HEK293T (cell line): Measurements from ENCODE around the gene ZSCAN22.

Experiments used
- ELF4 ChIP-seq: fragments of 450-650 bp; IDR thresholded peaks from 2 replicates; pipeline ENCODE4 v1.6.1; 2017; ENCODE audit warnings: antibody characterized with exemption
- FOXA1 ChIP-seq: fragments of 450-650 bp; IDR thresholded peaks from 2 replicates; pipeline ENCODE4 v1.6.1; 2016; ENCODE audit warnings: mild to moderate bottlenecking
- FOXK2 ChIP-seq: fragments of 450-650 bp; IDR thresholded peaks from 2 replicates; pipeline ENCODE4 v1.6.1; 2016; ENCODE audit warnings: mild to moderate bottlenecking
- FOXM1 ChIP-seq: fragments of 450-650 bp; IDR thresholded peaks from 2 replicates; pipeline ENCODE4 v1.6.1; 2017; ENCODE audit warnings: mild to moderate bottlenecking, borderline replicate concordance
- HDGF ChIP-seq: fragments of 450-650 bp; IDR thresholded peaks from 2 replicates; pipeline ENCODE4 v1.6.1; 2017; ENCODE audit warnings: antibody characterized with exemption, borderline replicate concordance
- NFRKB ChIP-seq: fragments of 450-650 bp; IDR thresholded peaks from 2 replicates; pipeline ENCODE4 v1.6.1; 2016; ENCODE audit warnings: mild to moderate bottlenecking, moderate library complexity
- PKNOX1 ChIP-seq: fragments of 450-650 bp; IDR thresholded peaks from 2 replicates; pipeline ENCODE4 v1.6.1; 2016
- SP1 ChIP-seq: fragments of 450-650 bp; IDR thresholded peaks from 2 replicates; pipeline ENCODE4 v1.6.1; 2017
- SUZ12 ChIP-seq: fragments of 450-650 bp; IDR thresholded peaks from 2 replicates; pipeline ENCODE4 v1.6.1; 2016; ENCODE audit warnings: mild to moderate bottlenecking

GRCh38 chr19:58336216-58336615 is 9.4 kb downstream of the ZSCAN22 start:
- TF ChIP-seq SP1, result no peak
- no peak for TF ChIP-seq HDGF
- TF ChIP-seq PKNOX1, result no peak
- no peak for TF ChIP-seq NFRKB
- no peak for TF ChIP-seq FOXK2
- no peak for TF ChIP-seq ELF4
- TF ChIP-seq FOXM1, result no peak
- TF ChIP-seq SUZ12, result no peak
- TF ChIP-seq FOXA1, result no peak
